IMR-90 (cell line): ENCODE data around the gene SDK1. TPM values are rescaled to one million over a fixed set of nuclear protein-coding genes. Genes with fewer than 3 reads are reported as not detected.
A peak's percentile ranks its signal among the peaks of the same experiment; 100 is the strongest.

Experiments
- ATAC-seq: fragments of 200-7000 bp; cut with Tn5 transposase; 2 replicates; pipeline ENCODE4 v1.9.1; 2020; ENCODE audit warnings: low read depth, mild to moderate bottlenecking, moderate library complexity
- BruUV-seq: library from RNA; stranded (reverse); fragments of 400-500 nt; replicated peaks from 2 replicates; lab custom pipeline; 2021; lab: Mats Ljungman, UMichigan
- CTCF ChIA-PET: fragments of 300-600 bp; formaldehyde crosslinking; extraction: SDS; loops from one replicate; lab custom pipeline; 2021; ENCODE audit warnings: antibody characterized with exemption; lab: Yijun Ruan, JAX
- POLR2A ChIA-PET: fragments of 300-600 bp; sonication (Branson Sonifier 250); formaldehyde crosslinking; loops from one replicate; lab custom pipeline; 2022; ENCODE audit warnings: antibody characterized with exemption; ENCODE audit not compliant: unreplicated experiment; lab: Charles Lee
- DNase-seq: peaks from one replicate; pipeline ENCODE4 v3.0.0; 2013
- H2AFZ ChIP-seq: replicated peaks from 2 replicates; pipeline ENCODE3; 2013; ENCODE audit warnings: low read length, mild to moderate bottlenecking; ENCODE audit not compliant: poor library complexity
- H2AK5ac ChIP-seq: 2 replicates; pipeline ENCODE4 v1.6.1; 2013; ENCODE audit warnings: low read depth, low read length, inconsistent platforms
- H2AK9ac ChIP-seq: replicated peaks from 2 replicates; pipeline ENCODE3; 2013; ENCODE audit warnings: mild to moderate bottlenecking, low read depth, low read length, moderate library complexity; ENCODE audit not compliant: poor library complexity
- H2BK120ac ChIP-seq: 2 replicates; pipeline ENCODE4 v1.6.1; 2013; ENCODE audit warnings: low read depth, low read length, inconsistent platforms
- H2BK15ac ChIP-seq: 3 replicates; pipeline ENCODE4 v1.6.1; 2013; ENCODE audit warnings: low read depth, low read length, inconsistent platforms
- H2BK20ac ChIP-seq: 2 replicates; pipeline ENCODE4 v1.6.1; 2013; ENCODE audit warnings: low read depth, mild to moderate bottlenecking, inconsistent platforms, low read length, moderate library complexity
- H2BK5ac ChIP-seq: 2 replicates; pipeline ENCODE4 v1.6.1; 2013; ENCODE audit warnings: mild to moderate bottlenecking, low read depth, low read length, inconsistent platforms; ENCODE audit not compliant: poor library complexity, severe bottlenecking
- H3K14ac ChIP-seq: replicated peaks from 2 replicates; pipeline ENCODE4 v1.6.1; 2013; ENCODE audit warnings: low read depth, low read length, inconsistent platforms
- H3K18ac ChIP-seq: 2 replicates; pipeline ENCODE4 v1.6.1; 2013; ENCODE audit warnings: low read depth, low read length, control low read depth
- H3K23ac ChIP-seq: 2 replicates; pipeline ENCODE4 v1.6.1; 2013; ENCODE audit warnings: low read depth, low read length, inconsistent platforms
- H3K27ac ChIP-seq: 2 replicates; pipeline ENCODE4 v1.5.1; 2013; ENCODE audit warnings: mild to moderate bottlenecking, control low read depth, low read length; ENCODE audit not compliant: insufficient read depth
- H3K27me3 ChIP-seq: 2 replicates; pipeline ENCODE4 v1.6.1; 2013; ENCODE audit warnings: low read length; ENCODE audit not compliant: control insufficient read depth, insufficient read depth
- H3K36me3 ChIP-seq: 2 replicates; pipeline ENCODE4 v1.6.1; 2013; ENCODE audit warnings: low read length, mixed read lengths; ENCODE audit not compliant: control insufficient read depth, insufficient read depth
- H3K4ac ChIP-seq: 2 replicates; pipeline ENCODE4 v1.6.1; 2013; ENCODE audit warnings: low read depth, low read length, inconsistent platforms
- H3K4me1 ChIP-seq: 2 replicates; pipeline ENCODE4 v1.6.1; 2013; ENCODE audit warnings: low read length, mixed read lengths; ENCODE audit not compliant: control insufficient read depth, insufficient read depth
- H3K4me2 ChIP-seq: 2 replicates; pipeline ENCODE4 v1.6.1; 2013; ENCODE audit warnings: low read depth, mild to moderate bottlenecking, control low read depth, low read length, moderate library complexity
- H3K4me3 ChIP-seq: 2 replicates; pipeline ENCODE4 v1.5.1; 2013; ENCODE audit warnings: low read depth, mild to moderate bottlenecking, control low read depth, low read length, moderate library complexity; ENCODE audit not compliant: insufficient read depth
- H3K56ac ChIP-seq: 2 replicates; pipeline ENCODE4 v1.6.1; 2013; ENCODE audit warnings: low read length, inconsistent platforms; ENCODE audit not compliant: insufficient read depth; ENCODE audit errors: extremely low read depth
- H3K79me1 ChIP-seq, 2 experiments: 2 replicates each; pipeline ENCODE4 v1.6.1; 2013; ENCODE audit warnings: low read length in 2 of 2, inconsistent platforms in 1 of 2, low read depth in 1 of 2
- H3K9ac ChIP-seq: 2 replicates; pipeline ENCODE4 v1.6.1; 2013; ENCODE audit warnings: low read depth, low read length, control low read depth
- H3K9me1 ChIP-seq: 2 replicates; pipeline ENCODE4 v1.6.1; 2013; ENCODE audit warnings: low read length, inconsistent platforms; ENCODE audit not compliant: insufficient read depth
- H3K9me3 ChIP-seq: 2 replicates; pipeline ENCODE4 v1.6.1; 2013; ENCODE audit warnings: low read length; ENCODE audit not compliant: control insufficient read depth, insufficient read depth
- H4K20me1 ChIP-seq: 2 replicates; pipeline ENCODE4 v1.6.1; 2013; ENCODE audit warnings: low read length, inconsistent platforms; ENCODE audit not compliant: insufficient read depth
- H4K5ac ChIP-seq: 2 replicates; pipeline ENCODE4 v1.6.1; 2013; ENCODE audit warnings: mild to moderate bottlenecking, low read depth, low read length, control low read depth
- H4K8ac ChIP-seq, 2 experiments: 2 replicates each; pipeline ENCODE4 v1.6.1; 2013; ENCODE audit warnings: low read depth in 2 of 2, low read length in 2 of 2, control low read depth in 1 of 2, inconsistent platforms in 1 of 2
- H4K91ac ChIP-seq: 2 replicates; pipeline ENCODE4 v1.6.1; 2013; ENCODE audit warnings: low read depth, low read length, inconsistent platforms; ENCODE audit not compliant: insufficient read depth
- CEBPB ChIP-seq: IDR thresholded peaks from 2 replicates; pipeline ENCODE4 v1.6.1; 2012; ENCODE audit warnings: low read depth, low read length, improper control_type of control experiment
- MXI1 ChIP-seq: IDR thresholded peaks from 2 replicates; pipeline ENCODE4 v1.6.1; 2012; ENCODE audit warnings: low read depth, mild to moderate bottlenecking, low read length, moderate library complexity, borderline replicate concordance
- POLR2A ChIP-seq: IDR thresholded peaks from 2 replicates; pipeline ENCODE4 v1.6.1; 2012; ENCODE audit warnings: mild to moderate bottlenecking, low read depth, low read length
- RAD21 ChIP-seq: IDR thresholded peaks from 2 replicates; pipeline ENCODE4 v1.6.1; 2012; ENCODE audit warnings: low read length, improper control_type of control experiment
- RFX5 ChIP-seq: IDR thresholded peaks from 2 replicates; pipeline ENCODE4 v1.8.0; 2012; ENCODE audit warnings: low read depth, mild to moderate bottlenecking, low read length, moderate library complexity
- WGBS, 2 experiments: methylation state at CpG; one replicate each; pipeline versions ENCODE4 v1.1.5 to v1.1.7; 2013; ENCODE audit warnings: missing lambda C conversion rate in 2 of 2; ENCODE audit not compliant: insufficient read length in 1 of 2; ENCODE audit errors: extremely low coverage in 2 of 2; 5-methylcytosine and 5-hydroxymethylcytosine counted together
- dilution Hi-C: fragments of 300-500 bp; cut with HindIII; formaldehyde crosslinking; loops from one replicate; pipeline ENCODE4 v1.14.3; 2018; ENCODE audit warnings: low sequenced_read_pairs; ENCODE audit not compliant: unreplicated experiment
- in situ Hi-C: fragments of 300-500 bp; cut with MboI; formaldehyde crosslinking; loops from 3 replicates; pipeline ENCODE4 v1.14.3; 2019; ENCODE audit warnings: low sequenced_read_pairs, inconsistent platforms, mixed read lengths
- intact Hi-C: fragments of 100-400 bp; cut with micrococcal nuclease; formaldehyde crosslinking; loops from 2 replicates; pipeline ENCODE4 v1.10.0; 2022
- polyA plus RNA-seq, 3 experiments: library from polyadenylated mRNA; depleted of rRNA; stranded (reverse); fragments of >200 nt; gene quantifications; 2 replicates each; pipeline ENCODE4 v1.2.3, GENCODE V29; 2012; ENCODE audit warnings: low replicate concordance in 1 of 3
- total RNA-seq: library from RNA; depleted of rRNA; stranded (reverse); fragments of >200 nt; gene quantifications from 2 replicates; pipeline ENCODE4 v1.2.3, GENCODE V29; 2012
- TF ChIP-seq, protein P1 (sequence below): fragments of 150-350 bp; IDR thresholded peaks from 2 replicates; pipeline ENCODE4 v1.6.1; 2016; ENCODE audit warnings: low read depth, mild to moderate bottlenecking, low read length, moderate library complexity, borderline replicate concordance

Gene SDK1
- total and polyA plus RNA-seq, 2 of the 4 experiments (the other 2 are of a cell fraction): 1.5 to 1.6 TPM

DNA sequence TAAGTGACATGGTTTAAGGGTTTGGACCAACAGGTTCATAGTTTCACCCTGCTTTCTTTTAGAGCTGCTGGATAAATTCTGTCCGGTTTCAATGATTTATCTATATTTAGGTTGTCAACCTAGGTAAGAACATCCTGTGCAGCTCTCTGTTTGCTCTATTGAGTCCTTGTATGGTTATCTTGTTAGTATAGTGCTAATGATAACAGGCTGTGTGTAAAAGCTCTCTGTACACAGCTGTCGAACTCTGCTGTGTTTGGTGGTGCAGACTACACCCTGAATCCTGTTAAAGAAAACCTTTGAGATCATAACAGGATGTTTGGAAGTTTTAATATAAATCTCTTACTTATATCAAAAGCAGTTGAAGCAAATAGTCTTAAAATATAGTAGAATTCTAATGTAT lies 219.2 kb downstream of the SDK1 start:
- no peaks in the 10 kb centered on the region for H3K9me3 ChIP-seq
- H2AFZ ChIP-seq: no peak overlapping the region
- H2AK5ac ChIP-seq: no peak overlapping the region
- no peaks in the 10 kb centered on the region for H3K27me3 ChIP-seq
- TF ChIP-seq CEBPB: no peak
- TF ChIP-seq MXI1: no peak
- TF ChIP-seq RFX5: no peak
- no peak for TF ChIP-seq POLR2A
- TF ChIP-seq RAD21: no peak
- TF ChIP-seq, protein P1, sequence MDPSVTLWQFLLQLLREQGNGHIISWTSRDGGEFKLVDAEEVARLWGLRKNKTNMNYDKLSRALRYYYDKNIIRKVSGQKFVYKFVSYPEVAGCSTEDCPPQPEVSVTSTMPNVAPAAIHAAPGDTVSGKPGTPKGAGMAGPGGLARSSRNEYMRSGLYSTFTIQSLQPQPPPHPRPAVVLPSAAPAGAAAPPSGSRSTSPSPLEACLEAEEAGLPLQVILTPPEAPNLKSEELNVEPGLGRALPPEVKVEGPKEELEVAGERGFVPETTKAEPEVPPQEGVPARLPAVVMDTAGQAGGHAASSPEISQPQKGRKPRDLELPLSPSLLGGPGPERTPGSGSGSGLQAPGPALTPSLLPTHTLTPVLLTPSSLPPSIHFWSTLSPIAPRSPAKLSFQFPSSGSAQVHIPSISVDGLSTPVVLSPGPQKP: no peak
- no peak overlapping the region for H2BK15ac ChIP-seq
- H4K5ac ChIP-seq: no peak overlapping the region
- no peak overlapping the region for H3K4me2 ChIP-seq
- H2BK5ac ChIP-seq: no peak overlapping the region
- no peak overlapping the region for H2BK20ac ChIP-seq
- H2BK120ac ChIP-seq: no peak overlapping the region
- no peak overlapping the region for H4K8ac ChIP-seq
- no peaks in the 10 kb centered on the region for H3K9me1 ChIP-seq
- no peak overlapping the region for H3K23ac ChIP-seq
- H3K4me1 ChIP-seq: no peaks in the 10 kb centered on the region
- H3K9ac ChIP-seq: no peak overlapping the region
- H3K4ac ChIP-seq: no peak overlapping the region
- H3K14ac ChIP-seq: no peak overlapping the region
- ATAC-seq (peak; percentile 56), DNase-seq (no peak)
- H4K20me1 ChIP-seq: no peaks in the 10 kb centered on the region
- no TSS peak for BruUV-seq
- no peak overlapping the region for H2AK9ac ChIP-seq
- H3K4me3 ChIP-seq: no peak overlapping the region
- WGBS, 2 experiments: no CpG with 5 or more reads among the region's 2 CpGs
- dilution Hi-C loops (no loop called here), intact Hi-C loops (no loop called here), in situ Hi-C loops (no loop called here)
- ChIA-PET POLR2A (no interaction called here), CTCF (no interaction called here)
- H3K18ac ChIP-seq: no peak overlapping the region
- no peak overlapping the region for H3K27ac ChIP-seq
- no peaks in the 10 kb centered on the region for H3K79me1 ChIP-seq
- H4K91ac ChIP-seq: no peak overlapping the region
- H3K56ac ChIP-seq: no peak overlapping the region
- H3K36me3 ChIP-seq: no peaks in the 10 kb centered on the region
